Testis (tissue), 2 donors: ENCODE data around the gene IRAK1.

Source experiments
- CTCF ChIP-seq, 3 experiments: fragments of 450-650 bp in 2 of 3; fragments of 200-600 bp in 1 of 3; sonication (generic) in 1 of 3; IDR thresholded peaks; one replicate each; pipeline ENCODE4 v1.5.1; 2016 to 2019; ENCODE audit warnings: antibody characterized with exemption in 3 of 3, mild to moderate bottlenecking in 2 of 3, moderate library complexity in 1 of 3
- POLR2A ChIP-seq: fragments of 450-650 bp; IDR thresholded peaks from one replicate; pipeline ENCODE4 v1.6.1; 2017; ENCODE audit warnings: antibody characterized with exemption, mild to moderate bottlenecking, moderate library complexity

- TF ChIP-seq CTCF (IDR thresholded peaks at IDR 0.05) (no peak), POLR2A (no peak)
These were observed at the start of gene IRAK1 for GRCh38 chrX:154019633-154020528.
